ENCODE results near the gene COX8C.

GRCh38 chr14:93304771-93305170, 42.2 kb upstream of the COX8C start:
- TF ChIP-seq CTCF (conservative IDR thresholded peaks at IDR 0.05; ENCODE audit: low read depth, low read length) (no peak), EZH2 (IDR thresholded peaks at IDR 0.05; ENCODE audit: low read length, unreplicated experiment) (no peak)
